ENCODE measurements around the gene RRP36.
"Not testable (repeated sequence)": the region's sequence is repeated elsewhere in the genome, so short reads cannot be mapped to it uniquely, and the experiment has no call there.

The RRP36 gene, protein sequence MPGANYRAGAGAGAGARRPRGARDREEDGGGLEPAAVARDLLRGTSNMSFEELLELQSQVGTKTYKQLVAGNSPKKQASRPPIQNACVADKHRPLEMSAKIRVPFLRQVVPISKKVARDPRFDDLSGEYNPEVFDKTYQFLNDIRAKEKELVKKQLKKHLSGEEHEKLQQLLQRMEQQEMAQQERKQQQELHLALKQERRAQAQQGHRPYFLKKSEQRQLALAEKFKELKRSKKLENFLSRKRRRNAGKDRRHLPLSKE

DNA sequence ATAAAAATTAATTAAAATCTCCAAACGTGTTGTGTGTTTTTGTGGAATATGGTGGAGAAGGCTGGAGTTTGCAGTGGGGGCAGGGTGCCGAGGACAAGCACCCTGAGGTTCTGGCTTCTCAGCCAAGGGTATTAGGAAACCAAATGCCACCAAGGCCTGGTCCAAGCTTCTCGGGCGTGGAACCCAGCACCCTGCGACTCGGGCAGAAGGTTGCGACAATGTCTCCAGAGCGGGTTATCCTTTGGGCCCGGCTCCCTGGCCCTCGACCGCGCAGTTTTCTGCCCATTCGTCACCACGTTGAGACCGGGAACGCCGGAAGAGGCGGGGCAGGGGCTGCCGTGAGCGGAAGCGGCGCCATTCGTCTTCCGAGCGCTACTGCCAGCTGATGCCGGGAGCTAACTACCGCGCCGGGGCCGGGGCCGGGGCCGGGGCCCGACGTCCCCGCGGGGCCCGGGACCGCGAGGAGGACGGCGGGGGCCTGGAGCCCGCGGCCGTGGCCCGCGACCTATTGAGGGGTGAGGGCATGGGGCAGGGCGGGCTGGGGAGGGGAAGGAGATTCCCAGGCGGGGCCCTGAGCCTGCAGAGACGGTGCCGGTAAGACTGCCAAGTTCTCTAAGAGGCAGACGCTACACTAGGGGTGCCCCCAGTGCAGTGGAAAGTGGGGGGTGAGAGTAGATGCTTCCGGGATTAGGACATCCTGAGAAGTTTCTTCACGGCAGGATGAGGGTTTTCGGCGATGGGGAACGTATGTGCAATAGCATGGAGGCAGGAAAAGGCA lies at the start of gene RRP36:
RRP36 (plus strand) TSS at position 354 of the 778 bp plus-strand sequence; CDS start at position 386, 32 bp downstream.
- no peak for DNase-seq

DNA sequence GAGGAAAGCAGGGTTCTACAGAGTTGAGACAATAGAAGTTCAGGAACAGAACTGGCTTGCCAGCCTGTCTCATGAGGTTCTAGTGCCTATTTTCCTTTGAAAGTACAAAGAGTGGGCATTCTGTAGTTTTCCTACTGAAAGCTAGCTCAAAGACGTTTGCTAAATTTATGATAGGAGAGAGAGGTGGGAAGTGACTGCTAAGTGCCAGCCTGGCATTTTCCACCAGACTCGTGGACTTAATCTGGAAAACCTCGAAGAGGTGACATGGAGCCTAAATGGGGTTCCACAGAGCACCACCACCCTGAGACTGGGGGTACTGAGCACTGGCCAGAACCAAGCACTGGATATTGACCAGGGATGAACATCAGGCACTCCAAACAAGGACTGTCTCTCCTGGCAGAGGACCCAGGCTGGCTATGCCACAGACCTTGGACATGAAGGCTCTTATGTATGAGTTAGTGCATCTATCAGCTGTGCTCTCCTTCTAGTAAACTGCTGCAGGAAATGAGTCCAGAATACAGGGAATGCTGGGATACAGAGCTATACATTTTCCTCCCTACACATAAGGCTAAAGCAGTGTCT lies 49.6 kb upstream of the RRP36 start:
- DNase-seq, result no peak

DNA sequence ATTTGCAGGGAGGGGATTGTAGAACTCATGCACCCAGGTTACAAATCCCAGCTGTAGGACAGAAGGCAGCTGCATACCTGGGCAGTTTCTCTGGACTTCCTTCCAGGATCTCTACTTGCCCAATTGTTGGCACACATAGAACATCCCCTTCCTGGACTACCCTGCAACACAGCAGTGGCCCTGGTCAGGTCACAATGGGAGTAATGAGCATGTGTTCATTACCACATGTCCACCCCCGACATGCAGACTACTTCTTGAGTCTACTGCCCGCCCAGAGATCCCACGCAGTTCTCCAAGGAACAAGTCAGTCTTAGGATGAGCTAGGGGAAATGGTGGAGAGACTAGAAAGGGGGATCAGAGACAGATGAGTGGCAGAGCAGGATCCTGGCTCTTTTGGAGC lies 47.5 kb upstream of the RRP36 start:
- DNase-seq, result no peak

DNA sequence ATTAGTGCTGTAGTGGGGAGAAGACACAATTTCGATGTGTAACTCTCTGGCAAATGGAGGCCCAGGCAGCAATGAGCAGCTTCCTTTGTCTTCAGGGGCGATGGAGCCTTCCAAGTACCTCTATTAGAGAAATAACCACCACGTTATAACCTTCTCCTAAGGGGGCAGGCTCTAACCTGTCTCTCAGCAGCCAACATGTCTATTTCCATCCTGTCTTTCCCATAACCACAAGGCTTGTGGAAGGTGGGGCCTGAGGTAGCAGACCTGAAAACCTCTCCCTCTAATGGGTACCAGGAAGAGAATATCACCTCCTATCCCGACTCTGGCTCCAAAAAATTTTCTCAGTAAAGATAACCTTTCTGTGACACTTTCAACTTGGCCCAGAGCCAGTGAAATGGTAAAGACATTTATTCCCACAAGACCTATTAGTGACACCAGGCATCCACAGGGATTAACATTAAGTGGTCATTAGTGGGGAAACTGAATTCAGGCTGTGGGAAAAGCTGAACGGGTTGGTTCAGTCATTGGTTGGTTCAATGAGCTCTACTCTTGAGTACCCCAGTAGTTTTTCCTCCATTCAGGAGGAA lies 46.4 kb upstream of the RRP36 start:
- no peak for DNase-seq

DNA sequence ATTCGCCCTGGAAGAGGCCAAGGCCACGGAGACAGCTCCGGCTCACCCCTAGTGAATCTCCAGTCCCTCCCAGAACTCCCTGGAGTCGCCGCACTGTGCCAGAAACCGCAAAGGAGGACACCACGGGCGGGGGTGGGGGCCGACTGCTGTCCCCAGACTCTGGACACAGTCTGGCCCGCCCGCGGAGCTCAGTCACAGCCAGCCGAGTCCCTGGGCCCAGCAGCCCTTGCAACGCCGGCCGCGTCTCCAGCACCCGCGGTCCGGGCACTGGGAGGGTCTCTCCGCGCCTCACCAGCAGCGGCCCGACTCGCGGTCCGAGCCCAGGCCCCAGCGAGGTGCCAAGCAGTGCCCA lies 43.0 kb upstream of the RRP36 start:
- DNase-seq, result no peak

DNA sequence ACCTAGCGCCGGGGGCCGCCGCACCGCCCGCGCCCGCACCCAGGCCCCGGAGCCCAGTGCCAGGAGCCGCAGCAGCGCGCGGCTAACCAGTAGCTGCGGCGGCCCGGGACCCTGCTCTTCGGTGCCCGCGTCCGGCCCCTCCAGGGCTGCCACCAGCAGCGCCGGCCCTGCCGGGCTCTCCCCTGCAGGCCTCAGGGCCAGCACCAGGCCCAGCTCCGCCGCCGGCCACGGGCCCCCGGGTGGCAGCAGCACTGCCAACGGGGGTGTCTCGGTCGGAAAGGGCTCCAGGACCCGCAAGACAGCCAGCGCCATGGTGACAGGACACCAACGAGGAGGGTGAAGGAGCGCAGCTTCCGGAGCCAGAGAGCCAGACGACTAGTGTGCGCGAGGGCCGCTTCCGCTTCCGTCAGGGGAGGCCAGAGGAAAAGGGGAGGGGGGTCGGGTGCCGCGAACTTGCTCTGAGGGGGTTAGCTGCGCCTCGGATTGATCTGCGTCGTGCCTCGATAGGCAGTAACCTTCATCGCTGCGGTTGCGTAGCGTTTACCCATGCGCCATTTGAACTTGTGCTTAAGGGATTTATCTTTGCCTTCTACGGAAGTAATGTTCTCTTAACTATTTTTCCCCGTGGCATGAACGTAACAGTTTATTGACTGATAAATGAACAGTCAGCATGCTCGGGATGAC lies 42.4 kb upstream of the RRP36 start, which contains the start of gene PEX6:
PEX6 (minus strand) TSS at position 343 of the 684 bp plus-strand sequence; CDS start at position 312, 31 bp downstream.
- DNase-seq, result peak; percentile 53

DNA sequence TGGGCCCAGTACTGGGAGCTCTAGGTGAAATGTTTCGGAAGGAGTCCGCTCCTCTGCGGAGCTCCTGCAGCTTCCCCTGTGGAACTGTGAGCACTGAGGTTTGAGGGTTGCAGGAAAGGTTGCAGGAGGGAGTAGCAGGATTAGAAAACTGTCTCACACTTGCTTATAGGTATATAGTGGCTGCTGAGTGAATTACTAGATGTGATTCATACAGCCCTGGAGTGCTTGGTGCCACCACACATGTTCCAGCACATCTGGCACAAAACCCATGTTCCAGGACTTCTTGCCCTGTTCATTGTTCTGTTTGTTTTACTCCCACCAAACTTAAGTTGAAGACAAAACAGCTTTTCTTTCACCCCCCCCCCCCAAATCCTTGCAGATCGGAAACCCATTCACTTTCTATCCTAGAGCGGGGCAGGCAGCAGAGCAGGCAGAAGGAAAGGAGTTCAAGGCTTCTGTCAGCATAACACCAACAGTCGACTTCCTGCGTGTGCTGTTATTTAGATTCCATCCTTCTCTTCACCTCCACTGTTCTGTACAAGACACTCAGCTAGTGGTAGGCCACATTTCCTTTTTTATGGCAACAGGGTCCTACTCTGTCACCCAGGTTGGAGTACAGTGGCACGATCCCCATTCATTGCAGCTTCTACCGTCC lies 41.8 kb upstream of the RRP36 start:
- DNase-seq, result no peak

DNA sequence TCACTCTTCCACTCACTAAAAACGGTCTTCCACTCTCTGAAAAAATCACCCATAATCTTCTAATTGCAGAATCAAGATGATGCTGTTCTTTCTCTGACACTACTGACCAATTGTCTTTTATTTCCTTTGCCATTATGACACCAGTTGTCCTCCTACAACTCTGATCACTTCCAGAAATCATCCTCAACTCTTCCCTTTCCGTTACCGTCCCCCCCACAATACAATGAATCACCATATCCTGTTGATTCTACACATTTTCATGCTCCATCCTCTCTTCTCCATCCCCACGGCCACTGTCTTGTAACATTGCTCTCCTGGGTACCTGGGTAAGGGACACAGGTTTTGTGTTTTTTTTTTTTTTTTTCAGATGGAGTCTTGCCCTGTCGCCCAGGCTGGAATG lies 39.6 kb upstream of the RRP36 start:
- no peak for DNase-seq

DNA sequence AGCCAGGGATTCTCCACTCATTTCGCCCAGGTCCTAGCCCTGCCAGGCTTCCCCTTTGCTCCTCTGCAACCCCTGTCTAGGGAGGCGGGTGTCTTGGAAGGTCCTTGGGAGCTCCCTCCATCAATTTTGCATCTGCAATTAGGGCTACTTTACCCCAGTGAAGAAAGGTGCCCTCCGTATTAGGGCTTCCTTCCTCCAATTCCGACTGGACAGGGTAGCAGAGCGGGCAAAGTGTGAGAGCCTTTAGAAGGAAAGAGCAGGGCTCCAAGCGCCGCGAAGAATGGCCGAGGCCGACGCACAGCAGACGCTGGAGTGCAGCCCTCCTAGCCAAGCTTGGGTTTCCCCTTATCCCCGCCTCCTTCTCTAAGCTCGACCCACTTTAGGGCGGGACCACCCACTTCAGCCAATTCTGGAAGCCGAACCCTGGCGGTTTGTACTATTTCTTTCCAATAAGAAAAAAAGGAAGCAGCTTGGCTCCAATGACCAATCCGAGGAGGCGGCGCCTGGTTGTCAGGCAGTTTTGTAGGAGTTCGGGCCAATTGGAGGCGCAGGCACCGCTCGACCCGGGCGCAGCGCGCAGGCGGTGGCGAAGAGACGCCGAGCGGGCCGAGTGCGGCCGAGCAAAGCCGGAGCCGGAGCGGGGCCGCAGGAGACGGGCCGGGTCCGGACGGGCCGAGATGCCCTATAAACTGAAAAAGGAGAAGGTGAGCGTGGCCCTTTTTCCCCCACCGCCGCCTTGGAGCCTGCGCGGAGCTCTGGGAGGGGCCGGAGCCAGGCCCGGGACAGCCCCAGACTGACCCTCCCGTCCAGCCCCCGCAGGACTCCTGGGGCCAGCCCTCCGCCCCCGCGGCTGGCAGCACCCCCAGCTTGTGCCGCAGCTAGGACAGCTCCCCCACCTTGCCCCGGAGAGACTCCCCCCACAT lies 37.2 kb upstream of the RRP36 start, which contains the start of gene PPP2R5D:
PPP2R5D (plus strand) TSS at position 570 of the 923 bp plus-strand sequence; CDS start at position 678, 108 bp downstream.
- DNase-seq, result peak; percentile 93

DNA sequence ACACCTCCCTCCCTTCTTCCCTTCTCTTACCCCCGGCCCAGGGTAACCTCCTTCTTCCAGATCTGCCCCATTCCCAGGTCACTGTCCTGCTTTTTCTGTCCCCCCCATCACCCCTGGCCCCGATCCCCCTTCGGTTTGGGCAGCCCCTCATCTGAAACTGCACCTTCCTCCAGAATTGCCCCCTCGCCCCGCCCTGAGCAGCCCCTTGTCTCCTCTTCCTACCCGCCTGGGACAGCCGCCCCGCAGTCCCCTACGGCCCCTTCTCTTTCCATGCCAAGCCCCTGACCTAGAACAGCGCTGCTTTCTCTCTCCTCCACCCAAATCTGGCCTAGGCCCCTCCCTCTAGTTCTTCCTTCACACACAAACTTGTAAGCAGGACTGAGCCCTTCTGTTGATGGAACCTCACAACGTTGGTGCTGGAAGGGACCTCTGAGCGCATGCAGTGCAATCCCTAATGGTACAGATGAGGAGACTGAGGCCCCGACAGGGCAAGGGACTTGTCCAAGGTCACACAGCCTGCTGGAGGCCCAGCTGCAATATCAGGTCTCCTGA lies 36.4 kb upstream of the RRP36 start:
- DNase-seq, result no peak

DNA sequence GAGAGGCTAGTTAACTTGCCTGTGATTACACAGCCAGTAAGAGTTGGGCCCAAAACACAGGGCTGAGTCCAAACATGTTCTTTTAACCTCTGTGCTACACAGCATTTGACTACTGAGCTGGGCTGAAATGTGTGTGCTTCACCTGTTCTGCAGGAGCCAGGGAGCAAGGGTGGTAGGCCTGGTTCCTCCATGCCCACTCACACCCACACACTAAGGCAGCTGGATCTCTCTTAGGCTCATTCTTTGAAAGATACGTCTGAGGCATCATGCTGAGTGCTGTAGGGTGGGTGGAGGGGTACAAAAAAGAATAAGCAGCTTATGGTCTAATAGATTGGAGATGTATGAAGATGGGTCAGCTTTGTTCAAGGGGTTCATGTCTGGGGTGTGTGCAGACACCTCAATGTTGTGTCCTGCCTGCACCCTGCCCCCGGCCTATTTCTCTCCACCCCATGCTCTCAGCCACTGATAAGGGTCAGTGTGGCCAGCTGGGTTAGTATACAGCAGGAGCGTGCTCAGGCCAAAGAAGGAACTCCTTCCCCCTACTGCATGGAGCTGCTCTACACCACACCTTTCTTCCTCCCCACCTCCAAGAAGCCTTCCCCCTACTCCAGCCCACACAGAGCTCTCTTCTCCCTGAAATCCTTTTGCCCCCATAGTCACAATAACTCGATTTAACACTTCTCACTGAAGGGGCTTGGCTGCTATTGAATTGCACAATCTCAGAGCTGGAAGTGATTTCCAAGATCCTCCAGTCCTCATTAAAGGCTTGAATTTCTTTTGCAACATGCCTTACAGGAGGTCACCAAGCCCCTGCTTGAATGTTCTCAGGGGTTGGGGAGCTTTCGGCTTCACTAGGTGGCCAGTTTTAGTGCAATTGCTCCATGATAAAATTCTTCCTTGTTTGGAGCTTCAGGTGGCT lies 33.6 kb upstream of the RRP36 start:
- DNase-seq, result no peak

DNA sequence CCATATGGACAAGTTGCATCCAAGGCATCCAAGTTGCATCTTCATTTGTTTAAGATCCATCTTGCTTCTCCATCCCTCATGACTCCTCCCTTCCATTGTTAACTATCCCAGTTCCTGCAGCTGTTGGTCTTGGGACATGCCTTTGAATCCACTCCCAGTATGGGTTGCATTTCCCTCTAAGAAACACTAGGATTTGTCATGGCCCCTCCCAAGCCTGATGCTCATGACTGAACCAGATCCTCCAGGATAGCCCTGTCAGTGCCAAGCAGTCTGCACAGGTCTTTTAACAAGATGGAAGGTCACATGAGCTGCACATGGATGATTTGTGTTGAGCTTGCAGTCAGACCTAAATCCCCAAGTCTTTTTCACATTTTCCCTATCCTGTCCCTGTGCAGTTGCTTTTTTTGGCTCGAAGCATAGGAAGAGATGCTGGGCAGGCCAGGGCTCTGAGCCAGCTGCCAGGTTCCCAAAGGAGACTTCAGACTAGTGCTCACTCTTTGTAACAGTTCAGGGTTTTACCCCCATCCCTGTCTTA lies 32.9 kb upstream of the RRP36 start:
- no peak for DNase-seq

DNA sequence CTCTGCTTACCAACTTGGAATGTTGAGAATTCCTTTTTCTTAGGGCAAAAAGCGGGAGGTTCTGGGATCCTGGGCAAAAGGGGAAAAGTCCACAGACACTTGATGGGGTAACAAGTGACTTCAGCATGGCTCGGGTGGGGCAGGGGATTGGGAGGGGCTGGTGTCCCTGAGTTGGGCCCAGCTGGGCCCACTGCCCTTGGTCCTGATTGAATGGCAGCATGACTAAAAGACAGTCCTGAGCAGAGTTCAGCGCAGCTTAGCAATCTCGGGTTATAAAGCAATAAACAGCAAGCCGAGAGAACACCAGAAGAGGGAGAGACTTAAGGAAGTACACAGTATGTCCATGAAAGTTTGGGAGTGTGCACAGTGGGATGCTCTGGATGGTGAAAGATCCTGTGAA lies 31.5 kb upstream of the RRP36 start:
- no peak for DNase-seq

DNA sequence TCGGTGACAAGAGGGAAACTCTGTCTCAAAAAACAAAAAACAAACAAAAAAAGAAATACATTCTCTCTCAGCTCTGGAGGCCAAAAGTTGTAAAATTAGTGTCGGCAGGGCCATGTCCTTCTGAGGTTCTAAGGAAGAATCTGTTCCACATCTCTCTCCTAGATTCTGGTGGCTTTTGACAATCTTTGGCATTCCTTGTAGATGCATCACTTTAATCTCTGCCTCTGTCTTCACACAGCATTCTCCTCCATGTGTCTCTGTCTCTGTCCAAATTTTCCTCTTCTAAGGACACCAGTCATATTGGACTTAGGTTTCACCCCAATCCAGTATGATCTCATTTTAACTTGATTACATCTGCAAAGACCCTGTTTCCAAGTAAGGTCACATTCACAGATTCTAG lies 28.0 kb upstream of the RRP36 start:
- no peak for DNase-seq

DNA sequence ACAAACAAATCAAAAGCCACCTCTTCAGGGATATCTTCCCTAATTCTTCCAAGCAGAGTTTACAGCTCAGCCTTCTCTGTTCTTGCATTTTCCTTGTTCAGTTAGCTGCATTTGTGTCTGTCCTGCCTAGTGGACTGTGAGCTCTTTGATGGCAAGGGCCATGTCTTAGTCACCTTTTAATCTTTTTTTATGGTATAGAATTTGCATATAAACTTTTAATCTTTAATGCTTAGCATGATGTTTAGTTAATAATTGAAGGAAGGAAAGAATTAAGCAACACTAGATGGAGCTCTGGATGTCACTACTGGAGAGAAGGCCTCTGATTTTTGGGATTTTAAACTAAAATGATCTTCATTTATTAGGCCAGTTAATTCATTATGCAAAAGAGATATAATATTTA lies 24.9 kb upstream of the RRP36 start:
- DNase-seq, result no peak

DNA sequence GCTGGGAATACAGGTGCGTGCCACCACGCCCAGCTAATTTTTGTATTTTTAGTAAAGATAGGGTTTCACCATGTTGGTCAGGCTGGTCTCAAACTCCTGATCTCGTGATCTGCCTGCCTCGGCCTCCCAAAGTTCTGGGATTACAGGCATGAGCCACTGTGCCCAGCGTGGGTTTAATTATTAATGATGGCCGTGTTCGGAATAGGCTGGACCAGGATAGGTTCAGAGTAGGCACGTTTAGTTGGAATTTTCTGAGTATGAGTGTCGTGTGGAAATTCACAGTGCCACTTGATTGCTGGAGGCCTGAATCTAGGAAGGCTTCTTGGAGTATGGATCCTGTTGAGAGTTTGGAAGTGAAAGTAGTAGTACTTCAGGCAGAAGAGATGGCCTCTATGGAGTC lies 23.2 kb upstream of the RRP36 start:
- not testable (repeated sequence) for DNase-seq

DNA sequence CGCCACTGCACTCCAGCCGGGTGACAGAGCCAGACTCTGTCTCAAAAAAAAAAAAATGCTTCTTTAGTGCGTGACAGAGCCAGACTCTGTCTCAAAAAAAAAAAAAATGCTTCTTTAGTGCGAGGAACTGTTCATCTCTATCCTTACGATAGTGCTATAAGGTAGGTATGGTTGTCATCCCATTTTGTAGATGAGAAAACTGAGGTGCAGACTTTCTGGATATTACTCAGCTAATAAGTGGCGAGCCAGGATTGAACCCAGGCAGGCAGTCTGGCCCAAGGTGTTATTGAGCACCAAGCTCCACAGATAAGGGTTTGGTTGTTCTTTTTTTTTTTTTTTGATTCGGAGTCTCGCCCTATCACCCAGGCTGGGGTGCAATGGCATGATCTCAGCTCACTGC lies 19.6 kb upstream of the RRP36 start:
- no peak for DNase-seq

DNA sequence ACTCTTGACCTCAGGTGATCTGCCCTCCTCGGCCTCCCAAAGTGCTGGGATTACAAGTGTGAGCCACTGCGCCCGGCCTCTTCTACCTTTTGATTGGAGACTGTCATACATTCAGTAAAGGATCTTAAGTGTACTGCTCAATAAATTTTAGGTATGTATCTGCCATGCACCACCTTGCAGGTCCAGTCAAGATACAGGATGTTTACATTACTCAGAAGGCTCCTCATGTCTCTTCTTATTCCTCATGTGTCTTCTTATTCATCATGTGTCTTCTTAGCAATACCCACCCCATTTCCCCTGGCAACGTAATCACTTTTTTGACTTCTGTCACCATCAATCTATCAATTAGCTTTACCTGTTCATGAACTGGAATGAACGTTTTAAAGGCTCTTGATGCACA lies 15.6 kb upstream of the RRP36 start:
- DNase-seq, result no peak

DNA sequence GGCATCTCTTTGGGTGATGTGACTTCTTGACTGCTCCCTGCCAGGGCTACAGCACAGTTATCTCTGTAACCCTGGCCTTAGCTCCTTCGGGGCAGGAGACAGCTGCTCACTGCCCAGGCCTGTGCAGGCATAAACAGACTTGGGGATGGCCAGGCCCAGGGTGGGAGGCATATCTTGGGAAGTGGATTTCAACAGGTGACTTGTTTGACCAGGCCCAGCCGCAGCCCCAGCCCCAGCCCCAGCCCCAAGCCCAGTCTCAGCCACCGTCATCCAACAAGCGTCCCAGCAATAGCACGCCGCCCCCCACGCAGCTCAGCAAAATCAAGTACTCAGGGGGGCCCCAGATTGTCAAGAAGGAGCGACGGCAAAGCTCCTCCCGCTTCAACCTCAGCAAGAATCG lies 15.2 kb upstream of the RRP36 start:
- no peak for DNase-seq

DNA sequence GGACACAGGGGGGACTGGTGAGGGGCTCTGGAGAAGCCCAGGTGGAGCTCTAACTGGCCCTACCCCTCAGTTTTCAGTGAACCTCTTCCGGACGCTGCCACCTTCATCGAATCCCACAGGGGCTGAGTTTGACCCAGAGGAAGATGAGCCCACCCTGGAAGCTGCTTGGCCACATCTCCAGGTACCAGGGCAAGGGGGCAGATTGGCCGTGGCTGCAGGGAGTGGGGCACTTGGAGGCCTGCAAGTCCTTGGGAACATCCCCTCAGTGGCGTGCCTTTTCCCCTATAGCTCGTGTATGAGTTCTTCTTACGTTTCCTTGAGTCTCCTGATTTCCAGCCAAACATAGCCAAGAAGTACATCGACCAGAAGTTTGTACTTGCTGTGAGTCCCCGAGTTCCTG lies 14.3 kb upstream of the RRP36 start:
- no peak for DNase-seq

All from SIG-M5 (cell line).